ENCODE data around the gene ZNF619. TPM values are rescaled to one million over a fixed set of nuclear protein-coding genes. Genes with fewer than 3 reads are reported as not detected.

ZNF619 gene
- total RNA-seq, 3 donors from 2014 or later (not counting 1 experiment from before 2014, with no cell fraction given): 9.5 to 14.3 (median 10.9) TPM

DNA sequence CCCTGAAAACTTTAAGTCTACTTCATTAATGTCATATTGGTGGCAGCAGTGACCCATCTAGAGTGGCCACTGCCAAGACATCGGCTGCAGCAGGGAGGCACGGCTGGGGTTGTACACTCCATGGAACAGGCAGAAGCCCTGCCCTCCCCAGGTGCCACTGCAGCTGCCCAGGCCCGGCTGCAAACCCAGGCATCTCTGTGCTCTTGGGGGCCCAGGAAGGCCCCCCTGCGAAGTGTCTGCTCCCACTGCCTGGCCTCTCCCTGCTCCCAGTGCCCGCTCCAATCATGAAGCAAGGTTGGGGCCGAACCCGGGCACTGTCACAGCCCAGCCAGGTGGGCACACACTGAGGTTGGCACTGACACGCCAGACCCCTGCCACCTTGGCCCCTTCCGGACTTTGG, 31.9 kb upstream of the ZNF619 start:
- Histone ChIP-seq H3K27ac (ENCODE audit: low read length) (no peak overlapping the region), H3K4me1 (ENCODE audit: control insufficient read depth, insufficient read depth, low read length) (no peaks in the 10 kb centered on the region), H3K9me3 (ENCODE audit: control insufficient read depth, insufficient read depth, low read length) (no peaks in the 10 kb centered on the region), H3K27me3 (ENCODE audit: control insufficient read depth, insufficient read depth, low read length) (no peaks in the 10 kb centered on the region), H3K4me3 (ENCODE audit: low read length) (no peak overlapping the region), H3K36me3 (ENCODE audit: control insufficient read depth, insufficient read depth, low read length) (peaks cover 7% of the 10 kb centered on the region)
- H3K9me3 Mint-ChIP-seq: no peaks in the 10 kb centered on the region
- intact Hi-C loops (cut with micrococcal nuclease): no loop called here
- H3K4me3 Mint-ChIP-seq: no peak overlapping the region
- ATAC-seq (no peak), DNase-seq (no peak)
- peaks cover 8% of the 10 kb centered on the region for H3K36me3 Mint-ChIP-seq
- 95% methylated on average over 9 of the region's 9 CpGs for WGBS (ENCODE audit: insufficient coverage)
- no peaks in the 10 kb centered on the region for H3K27me3 Mint-ChIP-seq (ENCODE audit: low read depth in 2 of 2)
- TF ChIP-seq, protein P1, sequence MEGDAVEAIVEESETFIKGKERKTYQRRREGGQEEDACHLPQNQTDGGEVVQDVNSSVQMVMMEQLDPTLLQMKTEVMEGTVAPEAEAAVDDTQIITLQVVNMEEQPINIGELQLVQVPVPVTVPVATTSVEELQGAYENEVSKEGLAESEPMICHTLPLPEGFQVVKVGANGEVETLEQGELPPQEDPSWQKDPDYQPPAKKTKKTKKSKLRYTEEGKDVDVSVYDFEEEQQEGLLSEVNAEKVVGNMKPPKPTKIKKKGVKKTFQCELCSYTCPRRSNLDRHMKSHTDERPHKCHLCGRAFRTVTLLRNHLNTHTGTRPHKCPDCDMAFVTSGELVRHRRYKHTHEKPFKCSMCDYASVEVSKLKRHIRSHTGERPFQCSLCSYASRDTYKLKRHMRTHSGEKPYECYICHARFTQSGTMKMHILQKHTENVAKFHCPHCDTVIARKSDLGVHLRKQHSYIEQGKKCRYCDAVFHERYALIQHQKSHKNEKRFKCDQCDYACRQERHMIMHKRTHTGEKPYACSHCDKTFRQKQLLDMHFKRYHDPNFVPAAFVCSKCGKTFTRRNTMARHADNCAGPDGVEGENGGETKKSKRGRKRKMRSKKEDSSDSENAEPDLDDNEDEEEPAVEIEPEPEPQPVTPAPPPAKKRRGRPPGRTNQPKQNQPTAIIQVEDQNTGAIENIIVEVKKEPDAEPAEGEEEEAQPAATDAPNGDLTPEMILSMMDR (IDR thresholded peaks at IDR 0.05): no peak
- H3K4me1 Mint-ChIP-seq: no peaks in the 10 kb centered on the region
- no peak overlapping the region for H3K27ac Mint-ChIP-seq

DNA sequence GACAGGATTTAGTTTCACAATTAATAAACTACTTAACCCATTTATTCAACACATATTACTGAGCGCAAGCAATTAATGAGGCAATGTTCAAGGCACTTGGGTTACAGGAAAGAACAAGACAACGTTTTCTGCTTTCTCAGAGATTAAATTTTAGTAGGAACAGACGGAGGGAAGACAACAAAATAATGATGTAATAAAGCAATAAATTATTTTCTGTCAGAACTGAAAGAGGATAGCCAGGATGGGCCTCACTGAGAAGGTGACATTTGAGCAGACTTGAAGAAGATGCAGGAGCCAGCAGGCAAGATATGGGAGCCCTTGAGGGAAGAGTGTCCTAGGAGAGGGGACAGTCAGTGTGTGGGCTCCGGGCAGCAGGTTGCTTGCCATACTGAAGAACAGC, 31.0 kb upstream of the ZNF619 start:
- peaks cover 7% of the 10 kb centered on the region for H3K36me3 ChIP-seq (ENCODE audit: control insufficient read depth, insufficient read depth, low read length)
- DNase-seq (no peak), ATAC-seq (no peak)
- H3K27me3 ChIP-seq (ENCODE audit: control insufficient read depth, insufficient read depth, low read length): no peaks in the 10 kb centered on the region
- H3K27ac ChIP-seq (ENCODE audit: low read length): no peak overlapping the region
- no peaks in the 10 kb centered on the region for H3K4me1 Mint-ChIP-seq
- H3K9me3 ChIP-seq (ENCODE audit: control insufficient read depth, insufficient read depth, low read length): no peaks in the 10 kb centered on the region
- no peaks in the 10 kb centered on the region for H3K9me3 Mint-ChIP-seq
- H3K27me3 Mint-ChIP-seq (ENCODE audit: low read depth in 2 of 2): no peaks in the 10 kb centered on the region
- TF ChIP-seq, protein P1 (IDR thresholded peaks at IDR 0.05): no peak
- intact Hi-C loops (cut with micrococcal nuclease): no loop called here
- no peak overlapping the region for H3K27ac Mint-ChIP-seq
- no peaks in the 10 kb centered on the region for H3K4me1 ChIP-seq (ENCODE audit: control insufficient read depth, insufficient read depth, low read length)
- peaks cover 8% of the 10 kb centered on the region for H3K36me3 Mint-ChIP-seq
- H3K4me3 ChIP-seq (ENCODE audit: low read length): no peak overlapping the region
- 83% methylated on average over 4 of the region's 4 CpGs for WGBS (ENCODE audit: insufficient coverage)
- H3K4me3 Mint-ChIP-seq: no peak overlapping the region

DNA sequence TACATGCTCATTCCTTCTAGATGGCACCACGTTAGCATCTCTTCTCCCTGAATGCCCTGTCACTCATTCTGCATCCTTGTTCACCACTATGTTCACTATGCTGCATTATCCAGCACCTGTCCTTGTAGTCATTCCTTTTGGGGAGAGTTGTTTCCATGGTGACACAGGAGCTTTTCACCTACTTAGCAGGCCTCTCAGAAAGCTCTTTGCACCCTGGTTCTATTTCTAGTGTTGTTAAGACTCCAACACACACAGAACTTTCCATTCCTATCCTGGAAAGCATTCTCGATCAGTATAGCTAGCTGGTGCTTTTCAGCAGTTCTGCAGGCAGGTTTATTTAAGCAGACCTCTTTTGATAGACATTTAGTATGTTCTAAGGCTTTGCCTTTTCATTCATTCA, 26.5 kb upstream of the ZNF619 start:
- DNase-seq: no peak
- 90% methylated on average over 2 of the region's 2 CpGs for WGBS (ENCODE audit: insufficient coverage)

More for the DNA sequence above, 26.5 kb upstream of the ZNF619 start:
- no peaks in the 10 kb centered on the region for H3K27me3 Mint-ChIP-seq (ENCODE audit: low read depth in 2 of 2)
- Histone ChIP-seq H3K27me3 (ENCODE audit: control insufficient read depth, insufficient read depth, low read length) (no peaks in the 10 kb centered on the region), H3K4me1 (ENCODE audit: control insufficient read depth, insufficient read depth, low read length) (peaks cover 11% of the 10 kb centered on the region), H3K9me3 (ENCODE audit: control insufficient read depth, insufficient read depth, low read length) (no peaks in the 10 kb centered on the region), H3K27ac (ENCODE audit: low read length) (no peak overlapping the region), H3K36me3 (ENCODE audit: control insufficient read depth, insufficient read depth, low read length) (peaks cover 6% of the 10 kb centered on the region), H3K4me3 (ENCODE audit: low read length) (no peak overlapping the region)
- H3K27ac Mint-ChIP-seq: no peak overlapping the region
- H3K9me3 Mint-ChIP-seq: no peaks in the 10 kb centered on the region
- H3K4me1 Mint-ChIP-seq: peaks cover 18 to 28% of the 10 kb centered on the region in 2 donors
- H3K4me3 Mint-ChIP-seq: no peak overlapping the region
- TF ChIP-seq, protein P1 (IDR thresholded peaks at IDR 0.05): no peak
- intact Hi-C loops (cut with micrococcal nuclease): loop anchor here (5.0 kb wide), 1 partner anchor 1512 kb away; the partner anchor contains the start of gene ULK4
- peaks cover 8% of the 10 kb centered on the region for H3K36me3 Mint-ChIP-seq
- ATAC-seq: no peak

Data from natural killer cell (primary cell).